RPMI8226 (cell line): ENCODE results near the gene MRPL23.
"Not testable (repeated sequence)": the region's sequence is repeated elsewhere in the genome, so short reads cannot be mapped to it uniquely, and the experiment has no call there.

ENCODE experiments used
- DNase-seq: peaks from one replicate; pipeline ENCODE4 v3.0.0-alpha.2; 2015

The MRPL23 gene

GRCh38 chr11:1934335-1935155, 12.6 kb upstream of the MRPL23 start:
- DNase-seq, result no peak

DNA sequence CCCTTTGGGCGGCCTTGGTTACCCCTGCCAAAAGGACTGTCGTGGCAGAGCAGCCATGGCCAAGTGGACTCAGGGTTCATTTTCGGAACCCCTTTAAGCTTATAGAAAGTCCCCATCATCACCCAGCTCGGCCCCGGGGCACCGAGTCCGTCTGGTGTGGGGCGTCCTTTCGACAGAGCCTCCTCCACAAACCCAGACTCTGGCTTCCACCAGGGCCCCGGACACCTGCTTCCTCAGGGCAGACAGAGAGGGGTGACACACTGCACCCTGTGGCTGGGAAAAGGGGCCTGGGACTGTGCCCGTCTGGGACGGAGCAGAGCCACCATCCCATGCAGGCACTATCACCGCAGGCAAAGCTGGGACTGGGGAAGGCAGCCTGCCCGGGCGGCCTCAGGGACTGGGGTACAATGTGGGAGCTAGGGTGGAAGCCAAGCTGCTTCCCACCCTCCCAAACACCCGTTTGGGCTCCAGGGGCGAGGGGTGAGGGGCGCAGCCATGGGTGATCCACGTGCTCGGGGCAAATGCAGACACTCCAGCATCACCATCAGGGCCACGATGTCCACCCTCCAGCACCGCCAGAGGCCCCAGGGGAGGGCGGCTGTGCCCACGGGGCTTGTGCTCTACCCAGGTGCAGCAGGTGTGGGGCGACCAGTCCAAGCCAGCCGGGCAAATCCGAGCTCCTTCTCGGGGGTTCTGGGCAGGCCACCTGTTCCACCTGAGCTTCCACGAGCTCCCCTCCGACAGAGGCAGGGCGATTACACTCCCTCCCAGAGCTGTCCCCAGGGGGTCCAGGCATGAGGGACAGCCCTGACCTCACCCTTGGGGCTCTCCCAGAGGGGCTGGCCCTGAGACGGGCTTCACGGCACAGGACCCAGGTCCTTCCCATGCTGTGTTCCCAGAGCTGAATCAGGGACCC, 11.7 kb upstream of the MRPL23 start:
- DNase-seq, result no peak

- no peak for DNase-seq
Measured at GRCh38 chr11:1936072-1936780, 10.9 kb upstream of the MRPL23 start.

GRCh38 chr11:1936781-1937615, 10.1 kb upstream of the MRPL23 start:
- DNase-seq, result no peak

DNA sequence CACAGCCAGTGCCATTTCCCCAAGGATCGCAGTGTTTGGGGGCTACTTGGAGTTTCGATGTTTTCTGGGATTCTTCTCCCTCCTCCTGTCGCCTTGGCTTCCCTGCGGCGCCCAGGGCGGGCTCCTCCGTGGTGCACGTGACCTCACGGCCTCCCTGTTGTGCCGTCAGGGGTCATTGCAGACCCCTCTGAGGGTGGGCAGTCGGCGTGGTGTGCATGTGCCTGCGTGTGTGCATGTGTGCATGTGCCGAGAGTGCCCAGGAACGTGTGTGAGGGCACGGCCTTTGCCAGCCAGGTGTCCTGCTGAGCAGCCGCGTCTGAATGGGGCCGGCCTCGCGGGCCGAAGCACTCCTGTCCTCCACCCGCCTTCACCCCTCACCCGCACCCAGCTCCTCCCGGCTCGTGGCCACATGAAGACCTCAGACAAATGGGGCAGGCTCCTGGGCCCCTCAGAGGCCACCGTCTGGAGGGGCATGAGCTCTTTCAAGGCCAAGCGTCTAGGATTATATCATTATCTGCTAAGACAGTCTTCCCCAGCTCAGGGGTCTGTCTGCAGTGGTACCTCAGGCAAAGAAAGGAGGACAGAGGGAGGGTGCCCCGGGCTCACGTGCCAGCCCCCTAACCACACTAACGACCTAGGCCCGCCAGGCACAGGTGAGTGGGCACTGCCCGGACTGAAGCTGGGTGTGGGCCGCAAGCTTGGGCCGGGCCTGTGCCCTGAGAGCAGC, 9.4 kb upstream of the MRPL23 start:
- DNase-seq, result no peak

GRCh38 chr11:1938343-1939005, 8.7 kb upstream of the MRPL23 start:
- DNase-seq, result no peak

DNA sequence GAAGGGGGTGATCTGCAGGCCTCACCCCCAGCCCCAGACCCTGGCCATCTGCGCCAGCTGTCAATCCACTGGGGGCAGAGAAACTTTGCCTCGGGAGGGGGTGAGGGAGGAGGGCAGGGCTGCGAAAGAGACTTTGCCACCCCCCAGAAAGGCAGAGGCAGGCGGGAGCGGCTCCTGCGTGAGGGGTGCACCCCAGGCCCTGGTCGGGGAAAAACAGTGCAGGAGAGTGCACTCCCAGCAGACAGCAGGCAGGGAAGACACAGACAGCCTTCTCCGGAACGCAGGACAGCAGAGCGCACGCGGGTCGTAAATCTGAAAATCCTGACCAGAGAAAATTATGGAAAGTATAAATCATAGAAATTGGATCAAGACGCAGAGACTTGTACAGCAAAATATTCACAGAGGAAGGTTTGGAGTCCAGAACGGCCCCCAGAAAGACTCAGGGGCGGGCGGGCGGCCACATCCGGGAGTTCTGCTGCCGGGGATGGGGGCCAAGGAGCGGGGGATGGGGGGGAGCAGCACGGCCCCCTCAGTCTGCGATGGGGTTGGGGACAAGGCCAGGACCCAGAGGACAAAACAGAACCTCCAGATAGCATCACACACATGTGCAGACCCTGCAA, 8.0 kb upstream of the MRPL23 start:
- DNase-seq, result no peak

GRCh38 chr11:1939788-1940187, 7.3 kb upstream of the MRPL23 start:
- DNase-seq, result not testable (repeated sequence)

GRCh38 chr11:1942558-1943260, 4.4 kb upstream of the MRPL23 start:
- DNase-seq, result no peak

DNA sequence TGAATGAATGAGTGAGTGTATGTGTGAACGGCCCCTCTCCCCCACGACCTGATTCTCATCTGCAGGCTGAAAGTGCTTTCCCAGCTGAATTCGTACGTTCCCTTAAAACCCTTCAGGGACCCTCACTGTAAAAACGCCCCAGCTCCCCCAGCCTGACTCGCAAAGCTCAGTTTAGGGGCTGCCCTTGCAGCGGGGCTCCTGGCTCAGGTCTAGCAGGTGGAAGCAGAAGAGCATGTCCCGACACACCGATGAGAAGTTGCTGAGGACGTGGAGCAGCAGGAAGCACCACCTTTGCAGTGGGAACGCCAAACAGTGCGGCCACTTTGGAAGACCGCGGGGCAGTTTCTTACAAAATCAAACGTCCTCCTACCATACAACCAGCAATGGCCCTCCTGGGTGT, 3.6 kb upstream of the MRPL23 start:
- DNase-seq, result no peak

- peak; percentile 70 for DNase-seq
Measured at GRCh38 chr11:1943977-1944376, 3.2 kb upstream of the MRPL23 start.

GRCh38 chr11:1947592-1948237, 583 bp downstream of the MRPL23 start:
- DNase-seq, result no peak

- DNase-seq, result no peak
Measured at GRCh38 chr11:1948389-1948788, 1.3 kb downstream of the MRPL23 start.

DNA sequence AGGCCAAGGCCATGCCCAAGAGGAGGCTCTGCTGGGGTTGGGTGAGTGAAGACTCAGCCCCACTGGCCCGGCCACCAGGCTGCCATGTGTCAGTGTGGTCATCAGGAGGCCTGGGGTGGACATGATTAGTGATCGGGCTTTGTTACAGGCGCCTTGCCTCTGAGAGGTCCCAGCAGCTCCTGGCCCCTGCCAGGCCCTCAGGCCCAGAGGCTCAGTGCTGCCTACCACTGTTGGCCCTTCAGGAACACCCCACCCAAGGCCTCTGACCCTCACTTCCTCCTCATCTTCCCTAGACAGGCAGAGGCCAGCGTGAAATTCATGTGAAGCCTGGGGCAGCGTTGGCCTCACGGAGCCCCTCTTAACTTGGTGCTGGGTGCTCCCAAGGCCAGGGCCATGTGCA, 2.2 kb downstream of the MRPL23 start:
- DNase-seq, result no peak

DNA sequence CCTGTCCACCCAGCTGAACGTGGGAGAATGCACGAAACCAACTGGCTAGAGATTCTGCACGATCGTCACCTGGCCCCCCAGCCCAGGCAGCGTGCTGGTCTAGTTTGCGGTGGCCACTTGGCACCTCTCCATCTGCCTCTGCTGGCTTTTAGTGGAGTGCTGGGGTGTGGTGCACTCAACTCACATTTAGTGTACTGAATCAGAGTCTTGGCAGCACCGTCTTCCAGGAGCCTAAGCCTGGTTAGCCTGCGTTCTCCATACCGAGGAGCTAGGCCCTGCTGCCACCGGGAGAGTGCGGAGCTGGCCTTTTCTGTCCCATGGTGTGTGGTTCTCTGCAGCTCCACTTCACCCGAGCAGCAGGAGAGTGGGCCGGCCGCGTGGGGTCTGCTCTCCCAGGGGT, 2.8 kb downstream of the MRPL23 start:
- no peak for DNase-seq

- no peak for DNase-seq
Measured at GRCh38 chr11:1952806-1953482, 5.8 kb downstream of the MRPL23 start.

DNA sequence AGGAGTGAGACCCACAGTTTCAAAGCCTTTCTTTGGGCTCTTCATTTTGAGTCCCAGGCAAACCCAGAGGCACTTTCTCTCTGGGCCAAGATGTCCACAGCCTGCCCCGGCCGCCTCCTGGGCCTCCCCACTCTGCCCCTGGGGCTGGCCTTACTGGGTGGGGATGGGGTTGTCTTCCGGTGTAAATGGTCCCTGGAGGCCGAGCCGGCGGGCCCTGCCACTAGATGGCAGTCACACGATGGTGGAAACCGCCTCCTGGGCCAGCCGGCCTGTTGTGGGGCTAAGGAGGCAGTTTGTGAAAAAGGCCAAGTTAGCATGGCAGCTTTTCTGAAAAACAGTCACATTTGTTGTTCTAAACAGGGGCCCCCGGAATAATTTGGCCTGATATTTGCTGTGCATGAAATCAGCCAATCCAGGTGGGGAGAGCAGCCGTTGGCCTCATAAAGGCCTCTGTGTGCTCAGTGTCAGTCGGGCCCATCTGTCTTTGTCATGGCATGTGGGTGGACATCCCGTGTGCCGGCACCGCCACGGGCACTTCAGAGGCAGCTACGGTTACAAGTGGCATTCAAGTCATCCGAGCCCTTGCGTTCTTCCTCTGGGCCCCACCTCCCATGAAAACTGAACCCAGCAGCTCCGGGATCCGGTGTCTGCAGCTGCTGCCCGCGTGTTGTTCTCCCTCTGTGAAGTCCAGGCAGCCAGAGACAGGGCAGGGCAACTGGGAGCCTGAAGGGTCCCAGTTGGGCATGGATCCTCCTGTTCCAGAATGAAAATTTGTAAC, 6.5 kb downstream of the MRPL23 start:
- DNase-seq, result no peak

- no peak for DNase-seq
Measured at GRCh38 chr11:1958367-1958766, 11.2 kb downstream of the MRPL23 start.
